ENCODE data around the gene CTNND2.
"Not testable (repeated sequence)": the region's sequence is repeated elsewhere in the genome, so short reads cannot be mapped to it uniquely, and the experiment has no call there.

- TF ChIP-seq EZH2phosphoT487, EZH2 (IDR thresholded peaks at IDR 0.05): not testable (repeated sequence)
- TF ChIP-seq, protein P1, sequence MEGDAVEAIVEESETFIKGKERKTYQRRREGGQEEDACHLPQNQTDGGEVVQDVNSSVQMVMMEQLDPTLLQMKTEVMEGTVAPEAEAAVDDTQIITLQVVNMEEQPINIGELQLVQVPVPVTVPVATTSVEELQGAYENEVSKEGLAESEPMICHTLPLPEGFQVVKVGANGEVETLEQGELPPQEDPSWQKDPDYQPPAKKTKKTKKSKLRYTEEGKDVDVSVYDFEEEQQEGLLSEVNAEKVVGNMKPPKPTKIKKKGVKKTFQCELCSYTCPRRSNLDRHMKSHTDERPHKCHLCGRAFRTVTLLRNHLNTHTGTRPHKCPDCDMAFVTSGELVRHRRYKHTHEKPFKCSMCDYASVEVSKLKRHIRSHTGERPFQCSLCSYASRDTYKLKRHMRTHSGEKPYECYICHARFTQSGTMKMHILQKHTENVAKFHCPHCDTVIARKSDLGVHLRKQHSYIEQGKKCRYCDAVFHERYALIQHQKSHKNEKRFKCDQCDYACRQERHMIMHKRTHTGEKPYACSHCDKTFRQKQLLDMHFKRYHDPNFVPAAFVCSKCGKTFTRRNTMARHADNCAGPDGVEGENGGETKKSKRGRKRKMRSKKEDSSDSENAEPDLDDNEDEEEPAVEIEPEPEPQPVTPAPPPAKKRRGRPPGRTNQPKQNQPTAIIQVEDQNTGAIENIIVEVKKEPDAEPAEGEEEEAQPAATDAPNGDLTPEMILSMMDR (IDR thresholded peaks at IDR 0.05): not testable (repeated sequence)
Observed at GRCh38 chr5:11065723-11066122, 838.5 kb downstream of the CTNND2 start.
